Stimulated activated CD8-positive, alpha-beta memory T cell treated with anti-CD3 and anti-CD28 coated beads, Interleukin-15, amount 100 ng/mL, for 1 hour (primary cell): ENCODE results near the gene SLITRK1.

Experiments
- DNase-seq: peaks from one replicate; pipeline ENCODE4 v3.0.0-alpha.2; 2020; ENCODE audit warnings: low read depth

Gene SLITRK1

GRCh38 chr13:83881917-83882605, at the start of gene SLITRK1:
Gene SLITRK1, minus strand, starts transcription at chr13:83882474. Its CDS starts 967 bp downstream, at chr13:83881507.
- no peak for DNase-seq

DNA sequence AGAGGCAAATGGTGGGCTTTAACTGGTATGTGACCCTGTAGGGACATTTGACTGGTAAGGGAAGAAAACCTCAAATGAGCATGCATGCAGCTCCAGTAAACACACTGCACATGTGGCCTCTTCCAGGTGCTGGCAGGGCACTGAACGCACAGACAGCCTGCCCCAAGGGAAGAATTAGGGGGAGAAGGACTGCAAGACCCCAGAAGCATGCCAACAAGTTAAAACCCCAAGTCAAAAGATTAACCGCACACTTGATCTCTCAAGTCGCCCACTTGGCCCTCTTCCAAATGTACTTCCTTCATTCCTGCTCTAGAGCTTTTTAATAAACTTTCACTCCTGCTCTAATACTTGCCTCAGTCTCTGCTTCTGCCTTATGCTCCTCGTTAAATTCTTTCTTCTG, 46.9 kb upstream of the SLITRK1 start:
- DNase-seq = no peak

- no peak for DNase-seq
Observed at GRCh38 chr13:83919775-83920174, 37.5 kb upstream of the SLITRK1 start.

DNA sequence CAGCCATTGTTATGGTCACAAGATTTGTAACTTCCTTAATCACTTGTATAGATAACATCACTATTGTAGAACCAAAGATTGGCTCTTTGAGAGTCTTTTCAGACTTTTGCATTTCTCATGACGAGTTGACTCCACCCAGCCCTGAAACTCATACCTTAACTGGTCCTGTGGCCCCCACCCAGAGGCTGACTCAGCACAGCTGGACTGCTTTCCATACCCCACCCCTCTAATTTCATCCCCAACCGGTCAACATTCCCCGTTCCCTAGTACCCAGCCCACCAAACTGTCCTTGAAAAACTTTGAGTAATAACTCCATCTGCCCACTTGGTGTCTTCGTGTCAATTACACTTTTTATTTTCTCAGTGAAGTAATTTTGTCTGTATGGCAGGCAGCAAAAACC, 32.1 kb upstream of the SLITRK1 start:
- DNase-seq = no peak

DNA sequence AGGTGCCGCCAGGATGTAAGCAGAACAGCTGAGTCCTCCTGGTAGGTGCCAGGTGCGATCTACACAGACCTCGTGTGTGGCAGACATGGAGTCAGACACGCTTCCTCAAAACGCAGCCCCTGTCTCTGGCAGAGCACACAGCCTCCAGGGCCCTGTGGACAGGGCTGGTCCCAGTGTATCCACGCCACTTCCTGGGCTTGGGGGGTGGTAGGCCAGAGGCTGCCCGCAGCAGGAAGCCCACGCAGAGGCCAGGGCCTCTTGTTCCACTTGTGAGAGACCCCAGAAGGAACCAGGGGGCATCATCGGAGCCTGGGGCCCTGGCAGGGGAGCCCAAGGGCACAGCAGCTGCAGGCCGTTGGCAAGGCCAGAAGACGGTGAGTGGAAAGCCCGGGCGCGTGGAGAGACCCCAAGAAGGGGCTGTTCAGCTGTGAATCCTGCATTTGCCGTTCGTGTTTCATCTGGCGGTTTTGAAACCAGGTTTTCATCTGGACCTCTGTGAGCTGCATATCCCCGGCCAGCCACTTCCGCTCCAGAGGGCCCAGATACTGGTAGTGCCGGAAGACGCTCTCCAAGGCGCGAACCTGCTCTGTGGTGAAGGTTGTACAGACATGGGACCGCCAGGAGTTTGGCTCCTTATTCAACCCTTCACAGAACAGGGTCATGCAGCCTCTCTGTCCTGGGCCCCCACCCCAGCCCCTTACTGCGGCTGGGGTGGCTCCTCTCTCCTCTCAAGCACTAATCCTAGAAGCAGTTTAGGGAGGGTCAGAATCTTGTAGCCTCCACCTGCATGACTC, 25.1 kb upstream of the SLITRK1 start:
- no peak for DNase-seq

DNA sequence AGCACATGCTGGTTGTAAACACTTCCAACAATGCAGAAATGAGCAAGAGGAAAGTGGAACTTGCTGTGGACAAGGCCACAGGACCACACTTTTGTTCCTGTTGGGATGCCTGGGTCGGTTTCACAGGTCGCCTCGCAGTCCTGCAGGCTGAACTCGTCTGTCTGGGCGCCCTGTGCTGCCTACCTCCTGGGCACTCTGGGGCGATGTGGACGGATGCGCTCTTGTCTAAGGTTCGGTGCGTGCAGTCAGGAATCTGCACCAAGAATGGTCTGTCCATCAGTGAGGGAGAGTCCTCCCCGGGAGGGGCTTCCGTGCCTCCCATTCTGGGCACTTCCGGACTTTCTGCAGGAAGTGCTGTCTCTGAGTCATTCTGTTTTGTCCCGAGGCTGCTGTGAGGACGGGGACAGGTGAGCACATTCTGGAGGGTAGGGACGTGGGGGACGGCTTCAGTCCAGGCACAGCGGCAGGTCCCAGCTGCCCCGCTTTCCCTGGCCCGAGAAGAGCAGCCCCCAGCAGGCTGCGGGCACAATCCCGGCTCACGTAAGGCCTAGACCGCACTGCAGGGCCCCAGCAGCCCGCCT, 24.1 kb upstream of the SLITRK1 start:
- no peak for DNase-seq

- DNase-seq = no peak
Observed at GRCh38 chr13:83905641-83906040, 23.4 kb upstream of the SLITRK1 start.

DNA sequence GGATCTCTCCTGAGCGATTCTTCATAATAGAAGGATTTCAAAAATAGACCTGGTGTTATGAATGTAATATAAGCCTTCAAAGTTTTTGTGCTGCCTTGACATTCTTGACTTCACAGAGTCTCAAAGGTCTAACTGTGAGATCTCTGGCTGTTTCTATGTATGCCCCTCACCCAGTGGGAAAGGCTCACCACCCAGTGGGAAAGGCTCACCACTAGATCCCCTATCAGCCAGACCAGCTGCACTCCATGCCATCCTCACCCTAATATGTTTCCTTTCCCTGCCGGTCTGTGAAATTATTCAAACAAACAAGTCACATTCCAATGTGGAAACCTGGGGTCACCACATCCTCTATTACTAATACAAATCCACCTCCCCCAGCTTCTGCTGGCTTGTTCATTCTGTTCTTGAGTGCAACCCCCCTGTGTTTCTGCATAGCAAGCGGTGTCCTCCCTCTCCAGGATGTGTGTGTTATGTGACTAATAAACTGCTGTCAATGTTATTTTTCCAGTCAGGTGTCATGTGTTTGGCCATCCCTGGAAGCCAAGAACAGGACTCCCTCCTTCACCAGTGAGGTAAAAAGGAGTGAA, 13.8 kb upstream of the SLITRK1 start:
- no peak for DNase-seq

GRCh38 chr13:83890358-83890757, 8.1 kb upstream of the SLITRK1 start:
- DNase-seq = no peak

DNA sequence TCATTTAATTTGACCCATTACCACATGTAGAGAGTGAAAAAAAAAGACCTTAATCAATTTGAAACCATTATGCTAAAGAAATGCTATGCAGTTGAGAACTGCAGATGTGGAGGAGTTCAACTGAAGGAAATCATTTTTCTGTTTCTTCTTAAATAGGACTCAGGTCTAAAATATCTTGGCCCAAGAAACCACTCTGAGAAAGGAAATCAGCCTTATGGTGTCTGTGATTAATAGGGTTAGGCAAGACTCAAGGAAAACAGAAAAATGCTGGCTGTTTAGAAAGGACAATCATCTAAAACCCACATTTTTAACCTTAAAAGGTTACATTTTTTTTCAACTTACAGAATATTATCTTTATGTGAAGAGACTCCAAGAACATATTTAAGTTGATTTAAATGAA, 1.9 kb upstream of the SLITRK1 start:
- no peak for DNase-seq

GRCh38 chr13:83883061-83883523, 818 bp upstream of the SLITRK1 start:
- DNase-seq = no peak

DNA sequence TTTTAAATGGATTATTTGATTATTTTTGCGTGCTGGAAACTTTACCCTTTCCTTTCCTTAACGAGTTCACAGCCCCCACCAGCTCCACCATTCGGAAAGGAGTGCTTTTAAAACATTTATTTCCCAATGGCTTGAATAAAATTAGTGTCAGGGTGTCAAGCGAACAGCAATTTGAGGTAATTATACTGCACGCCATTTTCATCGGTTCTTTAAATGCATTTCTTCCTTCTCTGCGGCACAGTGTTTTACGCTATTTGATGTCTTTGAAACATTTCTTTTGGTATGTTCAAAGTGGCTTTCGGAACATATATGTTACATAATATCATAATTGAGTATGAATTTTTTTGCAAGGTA, 309 bp upstream of the SLITRK1 start:
- no peak for DNase-seq

GRCh38 chr13:83881140-83881684, 1.1 kb downstream of the SLITRK1 start:
- no peak for DNase-seq

GRCh38 chr13:83880275-83881139, 1.8 kb downstream of the SLITRK1 start:
- DNase-seq = no peak

DNA sequence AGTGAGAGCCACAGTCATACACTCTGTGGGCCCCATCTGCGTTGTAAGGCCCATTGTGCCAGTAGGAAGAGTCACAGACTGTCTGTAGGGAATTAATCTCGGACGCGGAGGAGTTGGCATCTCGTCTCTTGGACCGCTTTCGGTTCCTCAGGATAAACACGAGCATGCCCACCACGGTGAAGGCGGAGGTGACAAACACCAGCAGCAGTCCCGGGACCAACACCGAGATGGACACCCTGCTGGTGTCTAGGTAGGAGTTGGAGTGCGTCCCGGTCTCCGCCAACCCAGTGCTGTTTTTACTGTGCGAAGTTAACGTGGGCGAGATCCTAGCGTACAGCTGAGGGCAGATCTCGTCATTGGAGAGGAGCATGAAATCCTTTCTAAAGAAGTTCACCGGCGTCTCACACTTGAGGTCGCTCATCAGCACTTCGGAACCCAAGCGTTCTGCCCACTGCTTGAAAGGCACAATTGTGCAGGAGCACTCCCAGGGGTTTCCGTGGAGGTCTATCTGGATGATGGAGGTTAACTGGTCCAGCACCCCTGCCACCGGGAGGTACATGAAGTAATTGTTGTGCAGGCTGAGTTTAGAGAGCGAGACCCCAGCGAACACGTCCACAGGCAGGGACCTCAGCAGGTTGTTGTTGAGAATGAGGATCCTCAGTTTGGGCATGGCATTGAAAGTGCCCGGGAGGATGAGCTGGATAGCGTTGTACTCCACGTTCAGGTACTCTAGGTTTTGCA, 2.7 kb downstream of the SLITRK1 start:
- no peak for DNase-seq

- no peak for DNase-seq
Observed at GRCh38 chr13:83878691-83879430, 3.4 kb downstream of the SLITRK1 start.

DNA sequence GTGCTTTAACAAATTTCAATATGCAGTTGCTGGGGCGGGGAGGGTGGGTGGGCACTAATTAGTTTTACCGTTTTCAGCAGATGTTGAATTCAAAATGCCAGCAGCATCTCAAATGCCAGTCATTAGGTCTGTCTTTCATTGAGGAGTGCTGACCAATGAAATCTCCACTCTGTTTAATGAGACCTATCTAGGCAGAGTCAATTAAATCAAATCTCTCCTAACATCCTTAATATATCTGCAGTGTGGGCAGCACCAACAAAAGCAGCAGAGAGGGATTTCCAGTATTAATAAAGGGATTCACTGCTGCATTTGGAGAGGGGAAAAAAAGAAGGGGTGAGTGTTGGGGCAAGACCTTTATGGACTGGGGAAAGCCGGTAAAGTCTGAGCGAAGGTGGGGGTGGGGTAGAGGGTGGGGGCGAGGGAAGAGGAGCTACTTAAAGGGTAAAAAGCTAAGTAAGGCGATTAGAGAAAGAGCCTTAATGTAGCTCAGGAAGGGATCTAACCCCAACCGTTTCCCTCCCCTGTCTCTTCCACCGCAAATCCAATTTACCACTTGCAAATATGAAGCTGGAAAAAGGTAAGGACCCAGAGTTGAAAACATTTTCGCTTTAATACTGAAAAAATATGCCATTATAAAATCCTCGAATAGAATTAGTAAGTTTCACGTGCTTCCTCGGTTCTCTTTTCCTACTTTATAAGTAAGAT, 4.5 kb downstream of the SLITRK1 start:
- no peak for DNase-seq

DNA sequence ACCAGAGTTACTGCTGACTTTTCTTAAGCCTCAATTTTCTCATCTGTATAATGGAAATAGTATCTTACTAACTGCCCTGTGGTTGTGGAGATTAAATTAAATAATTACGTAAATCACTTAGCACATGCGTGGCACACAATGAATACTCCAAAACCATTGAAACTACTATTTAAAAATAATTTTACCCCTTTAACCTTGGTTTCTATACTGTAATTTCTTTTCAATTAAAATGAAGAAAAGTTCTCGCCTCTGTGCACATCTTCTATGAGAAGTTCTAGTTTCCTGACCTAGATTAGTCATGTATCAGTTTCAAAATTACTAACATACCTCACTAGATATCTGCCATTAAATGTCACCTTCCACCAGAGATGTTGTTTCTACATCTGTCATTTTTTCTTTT, 5.7 kb downstream of the SLITRK1 start:
- DNase-seq = no peak

DNA sequence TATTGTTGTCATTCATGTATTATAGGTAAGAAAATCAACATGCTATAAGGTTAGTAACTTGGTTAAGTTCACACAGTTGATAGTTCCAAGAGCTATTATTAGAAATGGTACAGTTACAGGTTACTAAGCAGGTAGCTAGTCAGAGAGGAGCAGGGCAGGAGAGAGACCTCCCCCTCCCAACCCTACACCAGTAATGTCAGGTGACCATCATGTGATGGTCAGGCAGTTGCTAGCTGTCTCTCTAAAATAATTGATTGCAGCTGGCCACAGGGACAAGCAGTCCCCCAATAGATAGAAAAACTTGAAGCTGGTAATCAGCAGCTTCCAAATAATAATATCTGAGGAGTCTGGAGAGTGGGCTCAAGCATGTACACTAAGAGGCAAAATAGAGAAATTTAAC, 14.6 kb downstream of the SLITRK1 start:
- no peak for DNase-seq
